SH-SY5Y (cell line): ENCODE data around the gene KRT3.

Experiments used
- GATA2 ChIP-seq: IDR thresholded peaks from 2 replicates; pipeline ENCODE4 v1.6.1; 2011; ENCODE audit warnings: mild to moderate bottlenecking, low read depth, low read length
- GATA3 ChIP-seq: IDR thresholded peaks from 2 replicates; pipeline ENCODE4 v1.6.1; 2011; ENCODE audit warnings: low read depth, mild to moderate bottlenecking, low read length, moderate library complexity

- TF ChIP-seq GATA3, result no peak
- TF ChIP-seq GATA2, result no peak
These were observed 21.2 kb upstream of the KRT3 start for GRCh38 chr12:52817003-52817698.
